ENCODE measurements around the gene BRIX1. TPM values are rescaled to one million over a fixed set of nuclear protein-coding genes. Genes with fewer than 3 reads are reported as not detected.
"Not testable (repeated sequence)": the region's sequence is repeated elsewhere in the genome, so short reads cannot be mapped to it uniquely, and the experiment has no call there.

The BRIX1 gene
- total RNA-seq, 2 donors from 2014 or later: 16.8 to 33.5 TPM

GRCh38 chr5:34970552-34970951 lies 55.0 kb downstream of the BRIX1 start:
- no peaks in the 10 kb centered on the region for H3K4me1 ChIP-seq (ENCODE audit: control insufficient read depth in 1 of 2, low read depth in 2 of 2)
- H3K27me3 ChIP-seq (replicated peaks; ENCODE audit: insufficient read depth): no peaks in the 10 kb centered on the region
- H3K4me3 ChIP-seq: no peak overlapping the region
- ATAC-seq (ENCODE audit: insufficient number of reproducible peaks, low FRiP score, low read depth) (no peak), DNase-seq (ENCODE audit: low spot score) (no peak)
- no peak for TF ChIP-seq CTCF (IDR thresholded peaks at IDR 0.05)
- H3K9me3 ChIP-seq: no peaks in the 10 kb centered on the region
- no peaks in the 10 kb centered on the region for H3K36me3 ChIP-seq
- H3K27ac ChIP-seq: no peak overlapping the region

- not testable (repeated sequence) for H3K4me1 ChIP-seq (ENCODE audit: control insufficient read depth in 1 of 2, low read depth in 2 of 2); H3K9me3 ChIP-seq; ATAC-seq (ENCODE audit: insufficient number of reproducible peaks, low FRiP score, low read depth); H3K27me3 ChIP-seq (replicated peaks; ENCODE audit: insufficient read depth); DNase-seq (ENCODE audit: low spot score); H3K36me3 ChIP-seq; H3K27ac ChIP-seq; H3K4me3 ChIP-seq
These were observed 56.1 kb downstream of the BRIX1 start for GRCh38 chr5:34971655-34972054.

Other genes with a start within 250 kb of the BRIX1 start
- gene TTC23L, start 76.5 kb upstream of the BRIX1 start, total RNA-seq: 1 to 10 TPM in 1 of 2 donors, not detected in 1; 3.7 TPM
- gene RAD1, start 207 bp upstream of the BRIX1 start, total RNA-seq: 10 to 100 TPM in 1 of 2 donors, 1 to 10 TPM in 1; 8.9 to 15.1 TPM
- gene DNAJC21, start 13.8 kb downstream of the BRIX1 start, total RNA-seq: 10 to 100 TPM; 24.1 to 44.2 TPM
- not detected for gene AGXT2, start 132.2 kb downstream of the BRIX1 start, total RNA-seq

Data from thoracic aorta (tissue), 2 donors.